Upper lobe of right lung (tissue), 1 donor: ENCODE measurements around the gene RBMS3. TPM values are rescaled to one million over a fixed set of nuclear protein-coding genes. Genes with fewer than 3 reads are reported as not detected.

Source experiments
- ATAC-seq: fragments of 200-7000 bp; cut with Tn5 transposase; one replicate; pipeline ENCODE4 v1.9.1; 2020; ENCODE audit warnings: mild to moderate bottlenecking, moderate library complexity
- DNase-seq: peaks from one replicate; pipeline ENCODE4 v3.0.0-alpha.2; 2020
- H3K27ac ChIP-seq: fragments of 200-600 bp; one replicate; pipeline ENCODE4 v1.8.0; 2022
- H3K27me3 ChIP-seq: fragments of 200-600 bp; one replicate; pipeline ENCODE4 v1.8.0; 2022; ENCODE audit warnings: mild to moderate bottlenecking
- H3K36me3 ChIP-seq: fragments of 200-600 bp; one replicate; pipeline ENCODE4 v1.8.0; 2022
- H3K4me1 ChIP-seq: fragments of 200-600 bp; one replicate; pipeline ENCODE4 v1.8.0; 2022
- H3K4me3 ChIP-seq: fragments of 200-600 bp; one replicate; pipeline ENCODE4 v1.8.0; 2022; ENCODE audit warnings: mild to moderate bottlenecking
- H3K9me3 ChIP-seq: fragments of 200-600 bp; one replicate; pipeline ENCODE4 v1.8.0; 2022
- intact Hi-C: fragments of 100-400 bp; cut with DNase I; formaldehyde crosslinking; loops from one replicate; pipeline ENCODE4 v1.11.0; 2022
- total RNA-seq: library from RNA; stranded (reverse); fragmentation: NEBNext Ultra II Directional; extraction: Animal tissue kit (Norgen Biotek cat#: 25700); gene quantifications from one replicate; pipeline ENCODE4 v1.2.1, GENCODE V29; 2021
- TF ChIP-seq, protein P1 (sequence below): fragments of 200-600 bp; IDR thresholded peaks from one replicate; pipeline ENCODE4 v1.8.0; 2022; ENCODE audit warnings: antibody characterized with exemption
- donor health status: DM: no; HTN: yes; CAD: no; lungs with severe emphysema.

RBMS3 gene
- total RNA-seq, 1 donor from 2014 or later = 85.9 TPM

DNA sequence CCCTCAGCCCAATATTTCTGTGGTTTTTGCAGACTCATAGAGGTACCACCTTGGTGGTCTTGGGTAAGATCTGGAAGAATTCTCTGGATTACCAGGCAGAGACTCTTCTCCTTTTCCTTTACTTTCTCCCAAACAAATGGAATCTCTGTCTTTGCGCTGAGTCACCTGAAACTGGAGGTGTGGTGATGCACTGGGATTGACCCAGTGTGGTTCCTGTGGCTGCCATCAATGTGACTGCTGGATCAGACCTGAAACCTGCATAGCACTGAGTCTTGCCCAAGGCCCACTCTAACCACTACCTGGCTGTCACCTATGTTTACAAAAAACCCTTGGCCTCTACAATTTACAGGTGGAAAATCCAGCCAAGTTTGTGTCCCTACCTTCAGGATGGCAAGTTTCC, 295.3 kb downstream of the RBMS3 start:
- intact Hi-C loops = no loop called here

DNA sequence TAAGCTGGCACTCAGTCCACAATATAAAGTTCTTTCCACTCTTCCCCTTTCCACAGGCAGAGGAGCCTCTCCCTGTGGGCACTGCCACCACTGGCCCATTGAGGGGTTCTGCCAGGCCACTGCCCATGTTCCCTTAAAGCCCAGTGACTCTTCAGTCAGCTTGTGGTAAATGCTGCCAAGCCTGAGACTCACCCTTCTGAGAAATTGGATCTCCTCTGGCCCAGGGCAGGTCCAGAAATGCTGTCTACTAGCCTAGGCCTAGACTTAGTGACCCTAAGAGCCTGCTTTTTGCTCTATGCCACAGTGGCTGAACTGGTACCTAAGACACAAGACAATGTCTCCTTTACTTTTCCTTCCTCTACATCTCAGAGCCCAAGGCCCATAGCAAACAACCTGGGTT, 295.8 kb downstream of the RBMS3 start:
- no peaks in the 10 kb centered on the region for H3K4me1 ChIP-seq
- H3K27ac ChIP-seq = no peak overlapping the region
- no peak for DNase-seq
- no peak for ATAC-seq
- H3K4me3 ChIP-seq = no peak overlapping the region
- intact Hi-C loops = no loop called here
- no peaks in the 10 kb centered on the region for H3K27me3 ChIP-seq
- TF ChIP-seq, protein P1, sequence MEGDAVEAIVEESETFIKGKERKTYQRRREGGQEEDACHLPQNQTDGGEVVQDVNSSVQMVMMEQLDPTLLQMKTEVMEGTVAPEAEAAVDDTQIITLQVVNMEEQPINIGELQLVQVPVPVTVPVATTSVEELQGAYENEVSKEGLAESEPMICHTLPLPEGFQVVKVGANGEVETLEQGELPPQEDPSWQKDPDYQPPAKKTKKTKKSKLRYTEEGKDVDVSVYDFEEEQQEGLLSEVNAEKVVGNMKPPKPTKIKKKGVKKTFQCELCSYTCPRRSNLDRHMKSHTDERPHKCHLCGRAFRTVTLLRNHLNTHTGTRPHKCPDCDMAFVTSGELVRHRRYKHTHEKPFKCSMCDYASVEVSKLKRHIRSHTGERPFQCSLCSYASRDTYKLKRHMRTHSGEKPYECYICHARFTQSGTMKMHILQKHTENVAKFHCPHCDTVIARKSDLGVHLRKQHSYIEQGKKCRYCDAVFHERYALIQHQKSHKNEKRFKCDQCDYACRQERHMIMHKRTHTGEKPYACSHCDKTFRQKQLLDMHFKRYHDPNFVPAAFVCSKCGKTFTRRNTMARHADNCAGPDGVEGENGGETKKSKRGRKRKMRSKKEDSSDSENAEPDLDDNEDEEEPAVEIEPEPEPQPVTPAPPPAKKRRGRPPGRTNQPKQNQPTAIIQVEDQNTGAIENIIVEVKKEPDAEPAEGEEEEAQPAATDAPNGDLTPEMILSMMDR = no peak
- no peaks in the 10 kb centered on the region for H3K36me3 ChIP-seq
- H3K9me3 ChIP-seq = no peaks in the 10 kb centered on the region

More for the DNA sequence above, 295.3 kb downstream of the RBMS3 start:
- Histone ChIP-seq H3K36me3 (no peaks in the 10 kb centered on the region), H3K4me1 (no peaks in the 10 kb centered on the region), H3K27me3 (no peaks in the 10 kb centered on the region), H3K27ac (no peak overlapping the region), H3K4me3 (no peak overlapping the region), H3K9me3 (no peaks in the 10 kb centered on the region)
- ATAC-seq = no peak
- DNase-seq = no peak
- TF ChIP-seq, protein P1 = no peak

DNA sequence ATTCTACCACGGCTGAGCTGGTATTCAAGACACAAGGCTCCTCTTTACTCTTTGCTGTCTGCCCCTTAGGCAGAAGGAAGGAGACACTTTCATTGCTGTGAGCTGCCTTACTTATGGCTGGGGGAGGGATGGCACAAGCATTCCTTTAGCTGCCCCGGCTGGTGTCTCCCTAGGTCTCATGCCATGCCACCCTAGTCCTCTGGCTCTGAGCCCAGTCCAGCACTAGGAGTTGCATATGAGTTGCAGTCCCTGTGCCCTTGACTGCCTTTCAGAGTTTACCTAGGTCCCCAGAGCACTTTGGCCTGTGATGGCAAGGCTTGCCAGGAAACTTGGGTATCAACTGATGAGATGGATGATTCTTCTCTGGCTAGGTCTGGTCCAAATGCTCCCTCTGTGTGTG, 296.4 kb downstream of the RBMS3 start:
- Histone ChIP-seq H3K36me3 (no peaks in the 10 kb centered on the region), H3K4me3 (no peak overlapping the region), H3K9me3 (no peaks in the 10 kb centered on the region), H3K27ac (no peak overlapping the region), H3K27me3 (no peaks in the 10 kb centered on the region), H3K4me1 (no peaks in the 10 kb centered on the region)
- peak; percentile 36 for ATAC-seq
- no peak for DNase-seq
- TF ChIP-seq, protein P1 = no peak
- intact Hi-C loops = no loop called here

DNA sequence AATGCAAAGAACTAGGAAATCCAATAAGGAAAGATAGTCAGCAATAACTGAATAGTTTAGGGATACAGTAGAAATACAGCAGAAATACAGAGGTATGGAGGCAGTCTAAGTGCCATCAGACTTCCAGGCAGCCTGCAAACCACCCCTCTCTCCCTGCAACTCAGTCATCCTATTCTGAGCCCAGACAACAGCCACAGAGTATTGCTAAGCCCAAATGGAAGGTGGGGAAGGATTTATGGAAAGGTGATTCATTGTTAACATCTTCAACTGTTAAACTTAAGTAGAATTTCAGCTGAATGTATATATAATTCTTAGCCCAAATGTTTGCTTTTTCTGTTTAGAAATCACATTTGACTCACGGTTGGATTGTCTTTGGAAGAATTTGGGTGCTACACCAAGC, 300.4 kb downstream of the RBMS3 start:
- TF ChIP-seq, protein P1 = no peak
- Histone ChIP-seq H3K27ac (no peak overlapping the region), H3K36me3 (no peaks in the 10 kb centered on the region), H3K27me3 (no peaks in the 10 kb centered on the region), H3K9me3 (no peaks in the 10 kb centered on the region), H3K4me1 (no peaks in the 10 kb centered on the region), H3K4me3 (no peak overlapping the region)
- ATAC-seq (no peak), DNase-seq (no peak)
- intact Hi-C loops = no loop called here

DNA sequence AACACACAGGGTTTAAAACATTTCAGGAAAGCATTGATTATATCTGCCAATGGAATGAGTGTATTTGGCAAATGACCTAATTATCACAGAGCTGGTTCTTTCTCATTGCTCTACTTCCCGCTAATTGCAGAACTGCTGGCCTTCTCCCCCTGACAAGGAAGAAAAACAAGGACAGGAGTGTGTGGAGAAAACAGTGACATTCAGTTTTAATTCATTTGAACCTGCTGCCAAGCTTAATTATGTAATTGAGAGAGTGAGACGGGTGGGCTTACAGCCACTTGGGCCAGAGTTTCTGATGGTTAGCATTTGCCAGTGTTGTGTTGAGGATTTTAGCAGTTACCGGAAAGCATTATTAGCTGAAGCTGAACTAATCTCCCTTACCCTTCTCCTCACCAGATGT, 301.4 kb downstream of the RBMS3 start:
- Histone ChIP-seq H3K36me3 (no peaks in the 10 kb centered on the region), H3K4me1 (no peaks in the 10 kb centered on the region), H3K9me3 (no peaks in the 10 kb centered on the region), H3K4me3 (no peak overlapping the region), H3K27me3 (no peaks in the 10 kb centered on the region), H3K27ac (no peak overlapping the region)
- DNase-seq (no peak), ATAC-seq (no peak)
- intact Hi-C loops = no loop called here
- TF ChIP-seq, protein P1 = no peak

DNA sequence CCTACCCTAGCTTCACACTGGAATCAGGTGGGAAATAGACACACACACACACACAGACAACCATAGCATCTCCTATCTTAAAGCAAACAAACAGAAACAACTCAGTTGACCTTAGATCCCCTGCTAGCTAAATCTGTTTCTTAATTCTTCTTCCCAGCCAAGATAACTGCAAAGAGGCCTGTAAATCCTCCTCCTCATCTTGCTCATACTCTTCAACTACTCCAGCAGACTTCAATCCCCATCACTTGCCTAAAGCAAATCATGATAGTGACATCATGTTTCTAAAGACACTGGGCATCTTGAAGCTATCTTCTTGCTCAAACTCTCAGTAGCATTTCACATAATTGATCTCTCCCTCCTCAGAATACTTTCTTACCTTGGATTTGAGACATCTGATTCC, 303.0 kb downstream of the RBMS3 start:
- no peak overlapping the region for H3K27ac ChIP-seq
- H3K36me3 ChIP-seq = no peaks in the 10 kb centered on the region
- TF ChIP-seq, protein P1 = no peak
- ATAC-seq (no peak), DNase-seq (no peak)
- intact Hi-C loops = no loop called here
- H3K27me3 ChIP-seq = no peaks in the 10 kb centered on the region
- H3K4me3 ChIP-seq = no peak overlapping the region
- no peaks in the 10 kb centered on the region for H3K4me1 ChIP-seq
- no peaks in the 10 kb centered on the region for H3K9me3 ChIP-seq
